ENCODE results near the gene SLC6A19.

The SLC6A19 gene

DNA sequence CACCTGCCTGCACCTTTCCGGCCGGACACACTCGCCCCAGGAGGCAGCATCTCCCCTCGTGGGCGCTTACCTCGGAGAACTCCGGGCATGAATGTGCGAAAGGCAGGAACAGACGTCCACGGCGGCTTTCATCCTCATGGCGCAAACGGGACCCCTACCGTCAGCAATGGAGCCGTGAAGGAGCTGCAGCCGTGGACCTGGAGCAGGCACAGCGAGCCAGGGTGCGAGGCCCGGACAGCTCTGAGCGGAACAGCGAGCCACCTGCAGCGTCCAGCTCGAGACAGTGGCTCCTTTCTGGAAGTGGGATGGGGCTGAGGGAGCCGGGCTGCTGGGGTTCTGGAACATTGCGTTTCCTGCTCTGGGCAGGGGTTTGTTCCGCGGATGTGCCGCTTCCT lies 7.8 kb upstream of the SLC6A19 start:
- DNase-seq (ENCODE audit: low read depth in 3 of 3, low spot score in 1 of 3) = no peak

GRCh38 chr5:1194378-1194777 lies 7.0 kb upstream of the SLC6A19 start:
- DNase-seq (ENCODE audit: low read depth in 3 of 3, low spot score in 1 of 3) = no peak

- no peak for DNase-seq (ENCODE audit: low read depth in 3 of 3, low spot score in 1 of 3)
These were observed 6.0 kb upstream of the SLC6A19 start for GRCh38 chr5:1195439-1195838.

DNA sequence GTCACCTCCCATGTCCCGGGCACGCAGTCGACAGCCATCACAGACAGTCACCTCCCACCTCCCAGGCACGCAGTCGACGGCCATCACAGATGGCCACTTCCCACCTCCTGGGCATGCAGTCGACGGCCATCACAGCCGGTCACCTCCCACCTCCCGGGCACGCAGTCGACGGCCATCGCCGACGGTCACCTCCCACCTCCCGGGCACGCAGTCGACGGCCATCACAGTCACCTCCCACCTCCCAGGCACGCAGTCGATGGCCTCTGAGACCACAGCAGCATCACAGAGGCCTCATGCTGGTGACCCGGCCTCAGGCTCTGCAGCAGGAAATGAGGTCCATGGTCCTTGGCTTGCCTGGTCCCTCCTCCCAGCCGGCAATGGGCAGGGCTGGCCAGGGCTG lies 5.5 kb upstream of the SLC6A19 start:
- DNase-seq (ENCODE audit: low read depth in 3 of 3, low spot score in 1 of 3) = no peak

DNA sequence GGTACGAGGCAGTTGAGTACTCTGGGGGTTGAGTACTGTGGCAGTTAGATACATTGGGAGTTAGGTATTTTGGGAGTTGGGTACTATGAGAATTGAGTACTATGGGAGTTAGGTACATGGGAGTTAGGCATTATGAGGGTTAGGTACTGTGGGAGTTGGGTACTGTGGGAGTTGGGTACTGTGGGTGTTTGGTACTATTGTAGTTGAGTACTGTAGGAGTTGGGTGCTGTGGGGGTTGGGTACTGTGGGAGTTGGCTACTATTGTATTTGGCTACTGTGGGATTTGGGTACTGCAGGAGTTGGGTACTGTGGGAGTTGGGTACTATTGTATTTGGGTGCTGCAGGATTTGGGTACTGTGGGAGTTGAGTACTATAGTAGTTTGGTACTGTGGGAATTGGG lies 4.8 kb upstream of the SLC6A19 start:
- DNase-seq (ENCODE audit: low read depth in 3 of 3, low spot score in 1 of 3) = no peak

DNA sequence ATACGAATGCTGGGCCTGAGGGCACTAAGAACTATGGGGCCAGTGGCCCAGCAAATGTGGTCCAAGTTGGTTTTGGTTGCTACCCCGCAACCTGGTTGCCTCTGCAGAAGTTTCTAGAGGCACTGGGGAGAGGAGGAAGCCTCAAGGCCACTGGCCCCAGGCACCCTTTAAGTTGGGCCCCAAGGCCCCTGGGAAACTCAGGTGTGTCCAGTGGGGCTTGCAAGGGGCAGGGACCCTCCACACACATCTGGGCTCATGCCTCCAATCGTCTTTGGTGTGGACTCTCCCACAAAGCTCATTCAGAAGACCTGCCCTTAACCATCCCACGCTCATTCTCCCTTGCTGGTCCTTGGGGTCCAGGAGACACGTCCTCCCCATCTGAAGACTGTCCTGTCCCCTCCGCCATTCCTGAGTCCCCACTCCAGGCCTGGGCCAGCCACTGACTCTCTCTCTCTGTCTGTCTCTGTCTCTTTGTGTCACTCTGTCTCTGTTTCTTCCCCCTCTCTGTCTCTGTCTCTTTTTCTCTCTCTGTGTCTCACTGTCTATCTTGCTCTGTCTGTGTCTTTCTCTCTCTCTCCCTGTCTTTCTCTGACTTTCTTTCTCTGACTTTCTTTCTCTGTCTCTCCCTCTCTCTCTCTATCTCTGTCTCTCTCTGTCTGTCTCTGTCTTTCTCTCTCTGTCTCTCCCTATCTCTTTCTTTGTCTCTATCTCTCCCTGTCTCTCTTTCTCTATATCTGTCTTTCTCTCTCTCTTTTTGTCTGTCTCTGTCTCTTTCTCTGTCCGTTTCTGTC lies 3.3 kb upstream of the SLC6A19 start:
- DNase-seq (ENCODE audit: low read depth in 3 of 3, low spot score in 1 of 3) = no peak

DNA sequence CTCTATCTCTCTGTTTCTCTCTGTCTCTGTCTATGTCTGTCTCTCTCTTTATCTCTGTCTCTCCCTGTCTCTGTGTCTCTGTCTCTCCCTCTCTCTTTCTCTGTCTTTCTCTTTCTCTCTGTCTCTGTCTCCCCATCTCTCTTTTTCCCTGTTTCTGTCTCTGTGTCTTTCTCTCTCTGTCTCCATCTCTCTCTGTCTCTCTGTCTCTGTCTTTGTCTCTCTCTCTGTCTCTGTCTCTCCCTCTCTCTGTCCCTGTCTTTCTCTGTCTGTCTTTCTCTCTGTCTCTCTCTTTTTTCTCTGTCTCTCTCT lies 2.1 kb upstream of the SLC6A19 start:
- DNase-seq (ENCODE audit: low read depth in 3 of 3, low spot score in 1 of 3) = no peak

DNA sequence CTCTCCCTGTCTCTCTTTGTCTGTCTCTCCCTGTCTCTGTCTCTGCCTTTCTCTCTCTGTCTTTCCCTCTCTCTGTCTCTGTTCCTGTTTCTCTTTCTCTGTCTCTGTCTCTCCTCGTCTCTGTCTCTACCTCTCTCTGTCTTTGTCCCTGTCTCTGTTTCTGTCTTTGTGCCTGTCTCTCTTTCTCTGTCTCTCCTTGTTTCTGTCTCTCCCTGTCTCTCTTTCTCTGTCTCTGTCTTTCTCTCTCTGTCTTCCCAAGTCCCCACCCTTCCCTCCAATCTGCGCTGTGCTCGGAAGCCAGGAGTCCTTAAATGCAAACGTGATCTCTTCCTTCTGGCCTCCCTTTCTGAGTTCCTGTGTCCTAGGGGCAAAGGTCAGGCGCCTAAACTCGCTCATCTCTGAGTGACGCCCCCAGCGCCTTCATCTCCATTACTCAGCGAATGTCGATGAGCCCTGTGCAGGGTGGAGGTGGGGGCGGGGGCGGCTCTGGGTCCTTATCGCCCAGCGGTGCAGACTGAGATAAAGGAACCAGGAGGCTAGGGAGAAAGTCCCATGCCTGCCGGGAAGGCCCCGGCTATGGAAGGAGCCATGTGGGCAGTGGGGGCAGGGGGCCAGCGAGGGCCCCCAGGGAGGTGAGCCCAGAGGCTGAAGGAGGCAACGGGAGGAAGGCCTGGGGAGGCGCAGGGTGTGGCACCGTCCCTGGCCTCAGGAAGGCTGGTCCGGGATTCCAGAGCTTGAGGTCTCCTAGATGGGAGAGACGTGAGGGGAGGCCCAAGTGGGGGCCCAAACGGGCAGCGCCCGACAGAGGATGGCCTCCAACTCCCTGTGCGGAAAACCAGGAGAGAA lies 1.5 kb upstream of the SLC6A19 start:
- DNase-seq (ENCODE audit: low read depth in 3 of 3, low spot score in 1 of 3) = no peak

- no peak for DNase-seq (ENCODE audit: low read depth in 3 of 3, low spot score in 1 of 3)
These were observed 684 bp upstream of the SLC6A19 start for GRCh38 chr5:1200495-1201326.

DNA sequence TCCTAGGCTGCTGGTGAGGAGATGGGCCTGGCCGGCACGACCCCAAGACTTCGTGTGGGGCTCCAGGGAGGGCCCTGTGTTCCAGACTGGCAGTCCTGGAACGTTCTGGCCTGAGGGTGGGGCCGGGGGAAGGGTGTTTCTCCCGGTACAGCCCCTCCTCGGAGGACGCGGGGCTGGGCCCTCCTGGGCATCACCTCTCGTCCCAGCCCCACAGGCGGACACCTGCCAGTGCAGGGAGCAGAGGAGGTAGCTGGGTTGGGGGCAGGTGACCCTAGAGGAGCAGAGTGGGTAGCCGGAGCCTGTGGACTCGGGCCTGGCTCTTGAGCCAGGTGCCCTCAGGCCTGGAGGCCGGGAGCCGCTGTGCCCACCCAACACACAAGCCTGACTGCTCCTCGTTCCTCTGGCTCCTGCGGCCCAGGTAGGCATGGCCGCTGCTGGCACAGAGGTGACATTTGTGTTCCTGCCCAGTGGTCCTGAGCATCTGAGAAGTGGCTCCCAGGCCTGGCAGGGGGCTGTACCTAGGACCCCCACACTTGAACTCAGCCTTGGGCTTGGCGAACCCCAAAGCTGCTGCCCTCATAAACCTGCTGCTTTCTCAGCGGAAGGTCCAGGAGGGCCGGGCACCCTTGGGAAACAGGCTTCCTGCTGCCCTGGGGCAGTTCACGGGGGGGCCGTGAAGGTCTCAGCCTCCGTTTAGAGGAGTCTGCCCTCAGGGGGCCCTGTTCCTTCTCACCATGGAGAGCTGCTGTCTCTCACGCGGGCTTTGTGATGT lies 817 bp downstream of the SLC6A19 start:
- no peak for DNase-seq (ENCODE audit: low read depth in 3 of 3, low spot score in 1 of 3)

- DNase-seq (ENCODE audit: low read depth in 3 of 3, low spot score in 1 of 3) = no peak
These were observed 1.4 kb downstream of the SLC6A19 start for GRCh38 chr5:1202798-1203185.

- no peak for DNase-seq (ENCODE audit: low read depth in 3 of 3, low spot score in 1 of 3)
These were observed 2.0 kb downstream of the SLC6A19 start for GRCh38 chr5:1203311-1203967.

DNA sequence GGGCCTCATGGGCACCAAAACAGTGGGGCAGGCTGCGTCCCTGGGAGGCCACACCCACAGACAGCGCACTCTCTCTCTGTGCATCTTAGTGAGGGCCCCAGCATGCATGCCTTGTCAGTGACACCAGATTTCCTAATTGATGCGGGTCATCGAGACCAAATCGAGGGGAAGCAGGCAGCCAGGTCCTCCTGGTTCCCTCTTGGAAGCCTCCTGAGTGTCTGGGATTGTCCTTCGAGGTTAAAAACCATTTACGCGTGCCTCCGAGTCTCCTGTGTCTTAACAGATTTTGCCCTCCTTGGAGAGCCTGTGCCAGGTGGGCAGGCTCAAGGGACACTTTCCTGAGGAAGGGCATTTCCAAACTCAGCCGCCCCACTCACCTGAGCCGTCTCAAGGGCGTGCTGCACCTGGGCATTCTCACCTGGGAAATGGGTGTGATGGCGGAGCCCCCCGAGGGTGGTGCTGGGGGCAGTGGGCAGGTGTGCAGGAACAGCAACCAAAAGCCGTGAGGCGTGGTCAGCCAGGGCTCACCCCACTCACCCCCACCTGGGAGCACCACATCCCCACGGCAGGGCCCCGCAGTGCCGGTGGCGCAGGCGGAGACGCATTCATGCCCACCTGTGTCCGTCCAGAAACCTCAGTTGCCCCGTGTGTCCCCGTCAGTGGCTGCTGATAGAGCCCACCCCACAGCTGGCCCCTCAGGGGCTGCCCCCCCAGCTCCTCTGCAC lies 2.7 kb downstream of the SLC6A19 start:
- no peak for DNase-seq (ENCODE audit: low read depth in 3 of 3, low spot score in 1 of 3)

- DNase-seq (ENCODE audit: low read depth in 3 of 3, low spot score in 1 of 3) = no peak
These were observed 3.4 kb downstream of the SLC6A19 start for GRCh38 chr5:1204693-1205242.

DNA sequence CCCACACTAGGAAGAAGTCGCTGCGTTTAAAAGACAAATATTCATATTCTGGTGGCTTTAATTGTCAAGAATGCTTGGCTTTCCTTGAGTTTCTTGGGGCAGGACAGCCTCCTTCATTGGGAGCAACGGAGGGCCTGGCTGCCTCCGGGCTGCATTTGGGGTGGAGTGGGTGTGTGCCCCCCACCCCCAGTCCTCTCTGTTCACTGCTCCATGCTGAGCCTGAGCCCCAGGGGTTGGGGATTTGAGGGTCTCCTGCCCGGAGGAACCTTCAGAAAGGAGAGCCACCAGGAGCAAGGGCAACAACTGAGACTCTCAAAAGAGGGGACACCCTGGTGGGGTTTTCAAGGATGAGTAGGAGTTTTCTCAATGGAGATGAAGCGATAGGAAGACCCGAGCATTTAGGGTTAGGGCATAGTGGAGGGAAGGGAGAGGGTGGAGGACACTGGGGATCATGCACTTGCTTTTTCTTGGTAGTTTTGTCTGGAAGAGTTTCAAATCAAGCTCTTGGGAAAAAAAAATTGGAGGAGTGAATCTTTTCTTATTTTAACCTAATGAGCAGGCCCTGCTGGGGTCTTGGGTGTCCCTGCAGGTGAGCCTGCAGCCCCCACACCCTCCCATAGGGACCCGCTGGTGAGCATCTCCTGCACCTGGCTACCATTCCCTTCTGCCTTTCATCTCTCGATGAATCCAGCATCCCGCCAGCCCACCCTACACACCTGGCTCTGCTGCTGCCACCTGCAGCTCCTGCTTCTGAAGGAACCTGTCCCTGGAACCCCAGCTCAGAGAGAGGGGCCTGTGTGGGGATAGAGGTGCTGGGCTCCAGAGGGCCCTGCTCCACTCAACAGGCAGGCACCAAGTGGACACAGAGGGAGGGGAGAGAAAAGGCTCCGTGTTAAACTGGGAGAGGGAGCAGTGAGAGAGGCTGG lies 4.1 kb downstream of the SLC6A19 start:
- DNase-seq (ENCODE audit: low read depth in 3 of 3, low spot score in 1 of 3) = no peak

- no peak for DNase-seq (ENCODE audit: low read depth in 3 of 3, low spot score in 1 of 3)
These were observed 5.4 kb downstream of the SLC6A19 start for GRCh38 chr5:1206521-1207412.

- DNase-seq (ENCODE audit: low read depth in 3 of 3, low spot score in 1 of 3) = no peak
These were observed 6.2 kb downstream of the SLC6A19 start for GRCh38 chr5:1207555-1207954.
